Body of pancreas (tissue), 4 donors: ENCODE measurements around the gene CROCC. TPM values are rescaled to one million over a fixed set of nuclear protein-coding genes. Genes with fewer than 3 reads are reported as not detected.

ENCODE experiments used
- ATAC-seq: fragments of 150-250 bp; one replicate; pipeline ENCODE4 v1.9.1; 2016
- DNase-seq, 4 donors: peaks; one replicate each; pipeline ENCODE4 v3.0.0-alpha.2; 2019
- H3K27ac ChIP-seq, 4 donors: fragments of 200-600 bp; sonication (generic); 1 replicate in 3 of 4; 2 replicates in 1 of 4; pipeline versions ENCODE4 v1.5.1 to v1.6.1; 2016 to 2019; ENCODE audit warnings: mild to moderate bottlenecking in 1 of 4, mixed read lengths in 1 of 4, moderate library complexity in 1 of 4
- H3K27me3 ChIP-seq, 2 donors: fragments of 200-600 bp; sonication (generic); one replicate each; pipeline ENCODE4 v1.6.0; 2016; ENCODE audit warnings: mild to moderate bottlenecking in 1 of 2
- H3K36me3 ChIP-seq, 2 donors: fragments of 200-600 bp; sonication (generic); replicated peaks in 1 of 2; 2 replicates each; pipeline ENCODE4 v1.5.1; 2016; ENCODE audit warnings: low read depth in 2 of 2; ENCODE audit not compliant: insufficient read depth in 1 of 2
- H3K4me1 ChIP-seq: fragments of 200-600 bp; sonication (generic); one replicate; pipeline ENCODE4 v1.6.0; 2016
- H3K4me3 ChIP-seq, 2 donors: fragments of 200-600 bp; sonication (generic); 1 replicate in 1 of 2; 2 replicates in 1 of 2; pipeline ENCODE4 v1.5.1; 2016 to 2019
- H3K9me3 ChIP-seq, 3 donors: fragments of 200-600 bp; sonication (generic); 1 replicate in 2 of 3; 2 replicates in 1 of 3; pipeline ENCODE4 v1.5.1; 2016
- POLR2A ChIP-seq, 3 donors: fragments of 450-650 bp; IDR thresholded peaks; one replicate each; pipeline ENCODE4 v1.6.1; 2016; ENCODE audit warnings: antibody characterized with exemption in 3 of 3, mild to moderate bottlenecking in 2 of 3
- WGBS, 2 donors: methylation state at CpG; one replicate each; pipeline ENCODE4 v1.1.5; 2017; 5-methylcytosine and 5-hydroxymethylcytosine counted together
- intact Hi-C: fragments of 100-400 bp; cut with DNase I; formaldehyde crosslinking; loops from one replicate; pipeline ENCODE4 v1.15.1; 2023
- total RNA-seq, 2 donors: library from RNA; depleted of rRNA; stranded (reverse); fragments of >200 nt; gene quantifications; one replicate each; pipeline ENCODE4 v1.1.0, GENCODE V29; 2016
- TF ChIP-seq, protein P1 (sequence below), 7 experiments: fragments of 450-650 bp in 4 of 7; fragments of 200-600 bp in 3 of 7; sonication (generic) in 3 of 7; IDR thresholded peaks; one replicate each; pipeline ENCODE4 v1.5.1; 2016 to 2019; ENCODE audit warnings: antibody characterized with exemption in 7 of 7

Gene CROCC
- total RNA-seq, 2 donors from 2014 or later, result 49.8 to 151 TPM

DNA sequence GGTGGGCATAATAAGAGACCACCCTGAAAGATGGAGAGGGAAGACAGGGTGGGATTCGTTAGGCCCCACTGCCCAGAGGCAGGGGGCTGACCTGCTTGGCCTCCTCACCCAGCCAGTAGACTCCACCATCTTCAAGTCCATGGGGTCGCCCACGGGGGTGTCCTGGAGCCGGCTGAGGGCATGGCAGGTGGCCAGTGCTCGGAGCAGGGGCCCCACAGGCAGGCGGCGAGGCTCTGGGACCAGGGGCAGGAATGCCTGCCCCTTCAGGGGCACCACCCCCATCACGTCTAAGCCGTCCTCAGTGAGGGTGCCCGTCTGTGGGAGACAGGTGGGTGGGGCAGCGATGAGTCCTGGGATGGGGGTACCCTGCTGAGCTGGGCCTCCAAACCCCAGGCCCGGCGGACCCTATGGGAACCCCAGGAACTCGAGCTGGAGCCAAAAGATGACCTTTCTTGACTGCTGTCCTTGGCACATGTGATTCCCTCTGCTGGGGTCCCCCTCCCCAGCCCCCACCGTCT is 71.8 kb downstream of the CROCC start:
- ATAC-seq (no peak), DNase-seq (no peak)
- Histone ChIP-seq H3K36me3 (peaks cover 0 to 21% of the 10 kb centered on the region in 2 donors), H3K27ac (no peak overlapping the region), H3K4me3 (no peak overlapping the region), H3K27me3 (no peaks in the 10 kb centered on the region), H3K9me3 (no peaks in the 10 kb centered on the region), H3K4me1 (no peaks in the 10 kb centered on the region)
- TF ChIP-seq, protein P1, sequence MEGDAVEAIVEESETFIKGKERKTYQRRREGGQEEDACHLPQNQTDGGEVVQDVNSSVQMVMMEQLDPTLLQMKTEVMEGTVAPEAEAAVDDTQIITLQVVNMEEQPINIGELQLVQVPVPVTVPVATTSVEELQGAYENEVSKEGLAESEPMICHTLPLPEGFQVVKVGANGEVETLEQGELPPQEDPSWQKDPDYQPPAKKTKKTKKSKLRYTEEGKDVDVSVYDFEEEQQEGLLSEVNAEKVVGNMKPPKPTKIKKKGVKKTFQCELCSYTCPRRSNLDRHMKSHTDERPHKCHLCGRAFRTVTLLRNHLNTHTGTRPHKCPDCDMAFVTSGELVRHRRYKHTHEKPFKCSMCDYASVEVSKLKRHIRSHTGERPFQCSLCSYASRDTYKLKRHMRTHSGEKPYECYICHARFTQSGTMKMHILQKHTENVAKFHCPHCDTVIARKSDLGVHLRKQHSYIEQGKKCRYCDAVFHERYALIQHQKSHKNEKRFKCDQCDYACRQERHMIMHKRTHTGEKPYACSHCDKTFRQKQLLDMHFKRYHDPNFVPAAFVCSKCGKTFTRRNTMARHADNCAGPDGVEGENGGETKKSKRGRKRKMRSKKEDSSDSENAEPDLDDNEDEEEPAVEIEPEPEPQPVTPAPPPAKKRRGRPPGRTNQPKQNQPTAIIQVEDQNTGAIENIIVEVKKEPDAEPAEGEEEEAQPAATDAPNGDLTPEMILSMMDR (IDR thresholded peaks at IDR 0.05), result no peak
- TF ChIP-seq POLR2A (IDR thresholded peaks at IDR 0.05), result no peak
- intact Hi-C loops, result no loop called here
- WGBS, 2 donors, result 90 to 99% methylated on average over 4 to 15 of the region's 15 CpGs

- intact Hi-C loops, result no loop called here
- Histone ChIP-seq H3K4me3 (no peak overlapping the region), H3K36me3 (peaks cover 0 to 27% of the 10 kb centered on the region in 2 donors), H3K27ac (no peak overlapping the region), H3K9me3 (no peaks in the 10 kb centered on the region), H3K4me1 (no peaks in the 10 kb centered on the region), H3K27me3 (no peaks in the 10 kb centered on the region)
- WGBS, 2 donors, result 92 to 97% methylated on average over 10 to 12 of the region's 14 CpGs
- no peak for TF ChIP-seq POLR2A (IDR thresholded peaks at IDR 0.05)
- TF ChIP-seq, protein P1 (IDR thresholded peaks at IDR 0.05), result no peak
- ATAC-seq (no peak), DNase-seq (no peak)
These were observed 75.1 kb downstream of the CROCC start for GRCh38 chr1:16996845-16997244.

GRCh38 chr1:16998589-16998988 is 76.9 kb downstream of the CROCC start:
- no peak for TF ChIP-seq POLR2A (IDR thresholded peaks at IDR 0.05)
- Histone ChIP-seq H3K9me3 (no peaks in the 10 kb centered on the region), H3K4me1 (no peaks in the 10 kb centered on the region), H3K4me3 (no peak overlapping the region), H3K27ac (no peak overlapping the region), H3K27me3 (no peaks in the 10 kb centered on the region), H3K36me3 (peaks cover 0 to 31% of the 10 kb centered on the region in 2 donors)
- ATAC-seq (no peak), DNase-seq (no peak)
- intact Hi-C loops, result no loop called here
- WGBS, 2 donors, result 79 to 89% methylated on average over 10 of the region's 10 CpGs

DNA sequence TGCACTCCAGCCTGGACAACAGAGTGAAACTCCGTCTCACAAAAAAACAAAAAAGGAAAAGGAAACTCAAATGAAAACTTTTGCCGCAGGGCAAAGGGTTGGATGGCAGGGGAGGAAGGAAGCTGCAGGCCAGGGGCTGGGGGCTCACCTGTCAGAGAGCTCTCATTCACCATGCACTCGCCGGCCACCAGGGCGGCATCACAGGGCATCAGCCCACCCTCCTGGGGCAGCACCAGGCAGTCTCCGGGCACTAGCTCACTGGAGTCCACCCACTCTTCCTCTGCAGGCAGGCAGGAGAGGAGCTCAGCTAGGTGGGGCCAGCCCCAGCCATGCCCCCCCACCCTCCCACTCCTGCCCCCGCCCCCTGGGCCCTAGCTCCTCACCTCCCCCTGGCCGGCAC is 78.1 kb downstream of the CROCC start:
- ATAC-seq (no peak), DNase-seq (no peak)
- TF ChIP-seq, protein P1 (IDR thresholded peaks at IDR 0.05), result no peak
- TF ChIP-seq POLR2A (IDR thresholded peaks at IDR 0.05), result no peak
- Histone ChIP-seq H3K9me3 (no peaks in the 10 kb centered on the region), H3K27ac (no peak overlapping the region), H3K36me3 (peaks cover 0 to 38% of the 10 kb centered on the region in 2 donors), H3K27me3 (no peaks in the 10 kb centered on the region), H3K4me3 (no peak overlapping the region), H3K4me1 (no peaks in the 10 kb centered on the region)
- WGBS, 2 donors, result 91 to 94% methylated on average over 6 of the region's 8 CpGs
- intact Hi-C loops, result no loop called here

GRCh38 chr1:17001760-17002523 is 80.2 kb downstream of the CROCC start:
- Histone ChIP-seq H3K4me1 (no peaks in the 10 kb centered on the region), H3K27me3 (no peaks in the 10 kb centered on the region), H3K9me3 (no peaks in the 10 kb centered on the region), H3K4me3 (no peak overlapping the region), H3K27ac (no peak overlapping the region), H3K36me3 (peaks cover 0 to 32% of the 10 kb centered on the region in 2 donors)
- DNase-seq, result no peak
- no peak for ATAC-seq
- intact Hi-C loops, result no loop called here
- TF ChIP-seq, protein P1 (IDR thresholded peaks at IDR 0.05), result no peak
- TF ChIP-seq POLR2A (IDR thresholded peaks at IDR 0.05), result no peak
- WGBS, 2 donors, result 92% methylated on average over 12 to 15 of the region's 19 CpGs
